Colonic mucosa (tissue), 4 donors: ENCODE measurements around the gene GNAO1. TPM values are rescaled to one million over a fixed set of nuclear protein-coding genes. Genes with fewer than 3 reads are reported as not detected.

Source experiments
- DNase-seq: peaks from one replicate; pipeline ENCODE4 v3.0.0-alpha.2; 2020
- H3K27ac ChIP-seq: fragments of 200-600 bp; one replicate; pipeline ENCODE4 v1.8.0; 2021
- H3K27me3 ChIP-seq: fragments of 200-600 bp; one replicate; pipeline ENCODE4 v1.8.0; 2021
- H3K36me3 ChIP-seq: fragments of 200-600 bp; one replicate; pipeline ENCODE4 v1.8.0; 2021
- H3K4me1 ChIP-seq: fragments of 200-600 bp; one replicate; pipeline ENCODE4 v1.8.0; 2021; ENCODE audit warnings: mild to moderate bottlenecking
- H3K4me3 ChIP-seq: fragments of 200-600 bp; one replicate; pipeline ENCODE4 v1.8.0; 2021
- H3K9ac ChIP-seq, 2 donors: one replicate each; pipeline ENCODE4 v1.7.0; 2013; ENCODE audit warnings: control low read depth in 2 of 2, low read depth in 2 of 2, low read length in 2 of 2
- H3K9me3 ChIP-seq: fragments of 200-600 bp; one replicate; pipeline ENCODE4 v1.8.0; 2021
- CTCF ChIP-seq: fragments of 200-600 bp; IDR thresholded peaks from one replicate; pipeline ENCODE4 v1.8.0; 2022; ENCODE audit warnings: antibody characterized with exemption, mild to moderate bottlenecking
- intact Hi-C: fragments of 100-400 bp; cut with DNase I; formaldehyde crosslinking; loops from one replicate; pipeline ENCODE4 v1.14.1; 2022
- total RNA-seq, 2 donors: library from RNA; stranded (reverse); fragmentation: NEBNext Ultra II Directional in 1 of 2; extraction: Animal tissue kit (Norgen Biotek cat#: 25700) in 1 of 2; gene quantifications; one replicate each; pipeline ENCODE4 v1.2.1, GENCODE V29; 2021
- donor health status: healthy.
- donor health status: DM: no; HTN: no; CAD: no.
- donor health status: DM: no; HTN: no; CAD: no.

Gene GNAO1
- total RNA-seq, 2 donors from 2014 or later: 1.7 to 10.8 TPM

DNA sequence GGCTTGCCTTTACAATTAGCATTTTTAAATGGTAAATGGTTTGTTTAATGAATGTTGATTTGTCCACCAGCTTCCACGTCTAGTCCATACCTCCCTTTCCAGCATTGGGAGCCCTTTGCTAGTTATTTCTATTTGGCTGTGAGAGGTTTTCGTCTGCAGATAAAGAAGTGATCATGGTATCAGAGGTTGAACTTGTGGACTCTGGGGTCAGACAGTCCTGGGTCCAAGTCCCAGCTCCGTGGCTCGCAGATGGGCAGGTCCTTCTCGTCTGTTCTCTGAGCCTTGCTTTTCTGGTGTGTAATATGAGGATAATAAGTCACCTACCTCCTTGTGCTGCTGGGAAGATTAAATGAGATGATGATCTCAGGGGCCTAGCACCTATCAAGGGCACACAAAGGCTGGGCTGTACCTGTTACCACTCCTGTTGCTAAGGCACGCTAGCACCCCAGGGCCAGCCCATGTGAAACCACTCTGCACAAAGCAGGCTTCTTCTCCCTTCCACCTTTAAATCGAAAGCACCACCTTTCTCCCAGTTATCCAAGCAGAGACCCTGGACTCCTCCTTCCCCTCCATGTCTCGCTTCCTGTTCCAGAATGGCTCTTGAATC, 103.9 kb downstream of the GNAO1 start:
- intact Hi-C loops: no loop called here
- H3K4me1 ChIP-seq: no peaks in the 10 kb centered on the region
- no peak overlapping the region for H3K4me3 ChIP-seq
- TF ChIP-seq CTCF: no peak
- H3K27ac ChIP-seq: no peak overlapping the region
- no peak for DNase-seq
- no peaks in the 10 kb centered on the region for H3K27me3 ChIP-seq
- no peak overlapping the region for H3K9ac ChIP-seq
- no peaks in the 10 kb centered on the region for H3K9me3 ChIP-seq
- H3K36me3 ChIP-seq: no peaks in the 10 kb centered on the region

DNA sequence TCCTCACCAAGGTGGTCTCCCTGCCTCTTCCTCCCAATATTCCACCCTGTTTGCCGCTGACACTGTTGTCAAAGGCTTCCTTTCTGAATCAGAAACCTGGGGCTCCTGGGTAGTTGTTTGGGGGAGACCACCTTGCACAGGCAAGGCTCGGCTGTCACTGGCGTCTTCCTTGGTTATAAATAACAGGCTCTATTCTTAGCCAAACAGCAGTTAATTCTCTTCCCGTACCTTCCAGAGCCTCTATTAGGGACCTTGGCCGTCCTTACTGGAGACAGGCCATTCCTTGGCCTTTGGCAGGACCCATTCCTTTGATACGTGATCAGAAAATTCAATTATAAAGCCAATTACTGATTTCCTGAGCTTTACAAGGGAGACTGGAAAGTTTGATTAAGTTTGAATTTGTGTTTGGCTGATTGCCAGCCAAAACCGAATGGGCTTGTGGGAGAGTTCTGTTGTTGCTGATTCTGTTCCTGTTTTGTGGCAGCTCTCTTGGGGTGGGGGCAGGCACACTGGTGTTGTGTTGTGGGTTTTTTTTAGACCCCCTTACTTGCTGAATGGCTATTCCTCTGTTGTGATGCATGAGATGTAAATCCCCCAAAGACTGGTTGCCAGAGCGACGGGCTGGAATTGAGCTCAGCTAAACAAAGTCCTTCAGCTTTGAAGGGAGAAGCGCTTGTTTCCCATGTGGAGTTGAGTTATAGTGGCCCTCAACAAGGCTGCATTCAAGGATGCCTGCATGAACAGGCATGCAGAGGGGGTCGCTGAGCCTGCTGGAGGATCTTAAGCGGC, 104.6 kb downstream of the GNAO1 start:
- H3K36me3 ChIP-seq: no peaks in the 10 kb centered on the region
- H3K27ac ChIP-seq: no peak overlapping the region
- H3K27me3 ChIP-seq: no peaks in the 10 kb centered on the region
- no peak for DNase-seq
- intact Hi-C loops: no loop called here
- H3K9me3 ChIP-seq: no peaks in the 10 kb centered on the region
- TF ChIP-seq CTCF: no peak
- H3K4me1 ChIP-seq: no peaks in the 10 kb centered on the region
- H3K9ac ChIP-seq: no peak overlapping the region
- H3K4me3 ChIP-seq: no peak overlapping the region

- H3K9me3 ChIP-seq: no peaks in the 10 kb centered on the region
- no peak overlapping the region for H3K4me3 ChIP-seq
- H3K9ac ChIP-seq: no peak overlapping the region
- TF ChIP-seq CTCF: no peak
- H3K27me3 ChIP-seq: no peaks in the 10 kb centered on the region
- no peak overlapping the region for H3K27ac ChIP-seq
- no peaks in the 10 kb centered on the region for H3K36me3 ChIP-seq
- no peak for DNase-seq
- intact Hi-C loops: no loop called here
- H3K4me1 ChIP-seq: no peaks in the 10 kb centered on the region
Measured at GRCh38 chr16:56297684-56298083, 106.4 kb downstream of the GNAO1 start.

DNA sequence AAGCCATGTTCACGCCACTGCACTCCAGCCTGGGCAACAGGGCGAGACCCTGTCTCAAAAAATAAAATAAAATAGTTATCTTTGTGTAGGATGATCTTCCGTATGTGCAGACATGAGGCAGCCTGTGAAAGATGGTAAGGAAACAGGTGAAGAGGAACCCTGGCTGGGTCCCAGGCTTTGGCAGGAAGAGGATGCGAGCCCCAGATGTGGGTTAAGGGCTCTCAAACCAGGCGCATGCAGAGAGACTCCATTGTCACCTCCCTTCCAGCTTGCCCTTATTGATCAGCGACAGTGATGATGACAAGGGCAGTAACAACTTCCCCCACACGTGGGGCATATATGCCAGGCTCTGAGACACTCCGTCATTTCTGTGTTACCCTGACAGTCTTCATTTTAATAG, 106.8 kb downstream of the GNAO1 start:
- intact Hi-C loops: no loop called here
- H3K9ac ChIP-seq: no peak overlapping the region
- H3K4me3 ChIP-seq: no peak overlapping the region
- no peaks in the 10 kb centered on the region for H3K4me1 ChIP-seq
- no peaks in the 10 kb centered on the region for H3K9me3 ChIP-seq
- no peaks in the 10 kb centered on the region for H3K36me3 ChIP-seq
- TF ChIP-seq CTCF: no peak
- no peaks in the 10 kb centered on the region for H3K27me3 ChIP-seq
- DNase-seq: no peak
- no peak overlapping the region for H3K27ac ChIP-seq

DNA sequence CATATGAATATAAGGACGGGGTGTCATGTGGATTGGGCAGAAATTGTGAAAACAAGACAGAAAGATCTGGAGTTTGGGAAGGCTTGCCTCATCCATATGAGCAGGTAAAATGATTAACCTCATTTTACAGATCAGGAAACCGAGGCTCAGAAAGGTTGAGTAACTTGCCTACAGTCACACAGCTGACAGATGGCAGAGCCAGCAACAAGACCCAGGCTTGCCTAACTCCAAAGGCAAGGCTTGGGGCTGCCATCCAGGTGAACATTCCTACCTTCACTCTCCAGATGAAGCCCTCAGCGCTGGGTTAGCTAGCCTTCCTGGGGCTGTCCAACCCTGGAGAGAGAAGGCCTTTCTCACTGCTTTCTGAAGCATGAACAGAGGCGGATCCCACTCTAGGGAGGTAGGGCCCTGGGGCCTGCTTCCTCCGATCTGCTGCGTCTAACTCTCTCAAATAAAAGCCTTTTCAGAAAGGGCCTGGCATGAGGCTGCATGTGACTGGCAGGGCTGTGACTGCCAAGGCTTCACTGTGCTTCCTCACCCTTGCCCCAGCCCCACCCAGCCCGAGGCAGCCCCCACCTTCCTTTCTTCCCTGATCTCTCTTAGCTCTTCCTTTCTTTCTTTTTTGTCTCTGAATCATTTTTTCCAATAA, 107.8 kb downstream of the GNAO1 start:
- H3K4me3 ChIP-seq: no peak overlapping the region
- no peaks in the 10 kb centered on the region for H3K27me3 ChIP-seq
- H3K4me1 ChIP-seq: no peaks in the 10 kb centered on the region
- no peaks in the 10 kb centered on the region for H3K36me3 ChIP-seq
- H3K27ac ChIP-seq: no peak overlapping the region
- no peaks in the 10 kb centered on the region for H3K9me3 ChIP-seq
- DNase-seq: no peak
- no peak for TF ChIP-seq CTCF
- intact Hi-C loops: no loop called here
- H3K9ac ChIP-seq: no peak overlapping the region
